Fibroblast of pulmonary artery (primary cell): Measurements from ENCODE around the gene PPP1R37.
A peak's percentile ranks its signal among the peaks of the same experiment; 100 is the strongest.

Experiments
- DNase-seq: peaks from one replicate; pipeline ENCODE4 v3.0.0-alpha.2; 2010; ENCODE audit warnings: low read depth
- H3K4me3 ChIP-seq: replicated peaks from 2 replicates; pipeline ENCODE4 v1.5.1; 2011; ENCODE audit warnings: low read depth, mild to moderate bottlenecking, control low read depth, low read length, moderate library complexity
- CTCF ChIP-seq: IDR thresholded peaks from 2 replicates; pipeline ENCODE4 v1.5.1; 2011; ENCODE audit warnings: mild to moderate bottlenecking, control low read depth, low read length, inconsistent platforms; ENCODE audit errors: missing control alignments

Gene PPP1R37

GRCh38 chr19:45050036-45050435 is 42.9 kb upstream of the PPP1R37 start:
- no peak for TF ChIP-seq CTCF

GRCh38 chr19:45051929-45052579 is 40.9 kb upstream of the PPP1R37 start:
- no peak overlapping the region for H3K4me3 ChIP-seq
- no peak for DNase-seq
- TF ChIP-seq CTCF = no peak

More at GRCh38 chr19:45050036-45050435, 42.9 kb upstream of the PPP1R37 start:
- DNase-seq = no peak
- H3K4me3 ChIP-seq = no peak overlapping the region

GRCh38 chr19:45056831-45057230 is 36.1 kb upstream of the PPP1R37 start:
- H3K4me3 ChIP-seq = no peak overlapping the region
- no peak for TF ChIP-seq CTCF
- DNase-seq = no peak

- no peak overlapping the region for H3K4me3 ChIP-seq
- DNase-seq = no peak
- TF ChIP-seq CTCF = no peak
These were observed 35.5 kb upstream of the PPP1R37 start for GRCh38 chr19:45057444-45057843.

GRCh38 chr19:45058622-45059159 is 34.3 kb upstream of the PPP1R37 start:
- no peak for TF ChIP-seq CTCF
- H3K4me3 ChIP-seq = no peak overlapping the region
- DNase-seq = no peak

GRCh38 chr19:45059258-45059965 is 33.6 kb upstream of the PPP1R37 start:
- no peak overlapping the region for H3K4me3 ChIP-seq
- peak; percentile 85 for TF ChIP-seq CTCF
- DNase-seq = peak; percentile 85
